ENCODE results near the gene KRT33B.

The KRT33B gene

GRCh38 chr17:41322903-41323895 lies 46.4 kb downstream of the KRT33B start:
- DNase-seq, result no peak

- DNase-seq, result no peak
These were observed 47.3 kb downstream of the KRT33B start for GRCh38 chr17:41322094-41322902.

- DNase-seq, result no peak
These were observed 51.4 kb downstream of the KRT33B start for GRCh38 chr17:41318231-41318630.

GRCh38 chr17:41315814-41316445 lies 53.7 kb downstream of the KRT33B start:
- DNase-seq, result no peak

- DNase-seq, result no peak
These were observed 54.3 kb downstream of the KRT33B start, which contains the start of gene KRTAP17-1 for GRCh38 chr17:41315204-41315794. TSS of gene KRTAP17-1 (minus strand) at chr17:41315710. CDS start at chr17:41315650, 60 bp downstream.
